Adipocyte (in vitro differentiated cells): ENCODE data around the gene CAMTA1.
"Not testable (repeated sequence)": the region's sequence is repeated elsewhere in the genome, so short reads cannot be mapped to it uniquely, and the experiment has no call there.

Experiments used
- DNase-seq: peaks from one replicate; pipeline ENCODE4 v3.0.0-alpha.2; 2015; ENCODE audit warnings: low read depth
- H3K27me3 ChIP-seq: replicated peaks from 2 replicates; pipeline ENCODE4 v1.7.0; 2013; ENCODE audit warnings: mild to moderate bottlenecking, low read length, moderate library complexity; ENCODE audit not compliant: control insufficient read depth, insufficient read depth
- H3K36me3 ChIP-seq: 2 replicates; pipeline ENCODE4 v1.7.0; 2013; ENCODE audit warnings: low read length, mild to moderate bottlenecking, moderate library complexity; ENCODE audit not compliant: control insufficient read depth, insufficient read depth, severe bottlenecking
- H3K4me1 ChIP-seq: 2 replicates; pipeline ENCODE4 v1.7.0; 2013; ENCODE audit warnings: mild to moderate bottlenecking, low read length, moderate library complexity; ENCODE audit not compliant: control insufficient read depth, insufficient read depth
- H3K4me3 ChIP-seq: 2 replicates; pipeline ENCODE4 v1.7.0; 2013; ENCODE audit warnings: mild to moderate bottlenecking, low read length, moderate library complexity
- H3K9ac ChIP-seq: 2 replicates; pipeline ENCODE4 v1.7.0; 2013; ENCODE audit warnings: mild to moderate bottlenecking, low read length, moderate library complexity
- H3K9me3 ChIP-seq: 2 replicates; pipeline ENCODE4 v1.7.0; 2013; ENCODE audit warnings: mild to moderate bottlenecking, low read length, moderate library complexity; ENCODE audit not compliant: control insufficient read depth

Gene CAMTA1

GRCh38 chr1:7680955-7681268, 895.7 kb downstream of the CAMTA1 start:
- no peaks in the 10 kb centered on the region for H3K4me1 ChIP-seq
- H3K9ac ChIP-seq: no peak overlapping the region
- DNase-seq: no peak
- no peaks in the 10 kb centered on the region for H3K9me3 ChIP-seq
- no peaks in the 10 kb centered on the region for H3K36me3 ChIP-seq
- peak overlapping the region; percentile 78 for H3K4me3 ChIP-seq
- H3K27me3 ChIP-seq: peaks cover 37% of the 10 kb centered on the region

- Histone ChIP-seq H3K4me3 (no peak overlapping the region), H3K4me1 (no peaks in the 10 kb centered on the region), H3K9me3 (no peaks in the 10 kb centered on the region), H3K36me3 (no peaks in the 10 kb centered on the region), H3K9ac (no peak overlapping the region), H3K27me3 (peaks cover 37% of the 10 kb centered on the region)
- DNase-seq: no peak
Measured at GRCh38 chr1:7681401-7681800, 896.1 kb downstream of the CAMTA1 start.

- no peaks in the 10 kb centered on the region for H3K4me1 ChIP-seq
- DNase-seq: no peak
- H3K9ac ChIP-seq: no peak overlapping the region
- H3K36me3 ChIP-seq: no peaks in the 10 kb centered on the region
- no peaks in the 10 kb centered on the region for H3K9me3 ChIP-seq
- peaks cover 43% of the 10 kb centered on the region for H3K27me3 ChIP-seq
- H3K4me3 ChIP-seq: no peak overlapping the region
Measured at GRCh38 chr1:7683521-7683920, 898.3 kb downstream of the CAMTA1 start.

- Histone ChIP-seq H3K27me3 (peaks cover 42% of the 10 kb centered on the region), H3K4me3 (no peak overlapping the region), H3K36me3 (no peaks in the 10 kb centered on the region), H3K4me1 (no peaks in the 10 kb centered on the region), H3K9me3 (no peaks in the 10 kb centered on the region), H3K9ac (no peak overlapping the region)
- DNase-seq: no peak
Measured at GRCh38 chr1:7684132-7684531, 898.9 kb downstream of the CAMTA1 start.

- peaks cover 44% of the 10 kb centered on the region for H3K27me3 ChIP-seq
- no peaks in the 10 kb centered on the region for H3K36me3 ChIP-seq
- no peak overlapping the region for H3K4me3 ChIP-seq
- H3K9ac ChIP-seq: no peak overlapping the region
- H3K4me1 ChIP-seq: no peaks in the 10 kb centered on the region
- no peak for DNase-seq
- no peaks in the 10 kb centered on the region for H3K9me3 ChIP-seq
Measured at GRCh38 chr1:7684861-7685635, 899.8 kb downstream of the CAMTA1 start.

GRCh38 chr1:7686301-7686850, 901.1 kb downstream of the CAMTA1 start:
- peaks cover 47% of the 10 kb centered on the region for H3K27me3 ChIP-seq
- DNase-seq: no peak
- H3K9me3 ChIP-seq: no peaks in the 10 kb centered on the region
- H3K4me3 ChIP-seq: no peak overlapping the region
- no peaks in the 10 kb centered on the region for H3K4me1 ChIP-seq
- no peak overlapping the region for H3K9ac ChIP-seq
- H3K36me3 ChIP-seq: no peaks in the 10 kb centered on the region

- Histone ChIP-seq H3K4me1 (no peaks in the 10 kb centered on the region), H3K27me3 (peaks cover 52% of the 10 kb centered on the region), H3K36me3 (no peaks in the 10 kb centered on the region), H3K9me3 (peaks cover 7% of the 10 kb centered on the region), H3K4me3 (no peak overlapping the region), H3K9ac (no peak overlapping the region)
- no peak for DNase-seq
Measured at GRCh38 chr1:7687411-7687810, 902.2 kb downstream of the CAMTA1 start.

GRCh38 chr1:7688659-7689058, 903.4 kb downstream of the CAMTA1 start:
- DNase-seq: no peak
- Histone ChIP-seq H3K9ac (no peak overlapping the region), H3K4me3 (no peak overlapping the region), H3K4me1 (no peaks in the 10 kb centered on the region), H3K36me3 (no peaks in the 10 kb centered on the region), H3K9me3 (peaks cover 19% of the 10 kb centered on the region), H3K27me3 (peaks cover 63% of the 10 kb centered on the region)

GRCh38 chr1:7689307-7689706, 904.1 kb downstream of the CAMTA1 start:
- H3K9ac ChIP-seq, H3K4me1 ChIP-seq, H3K4me3 ChIP-seq, H3K36me3 ChIP-seq, DNase-seq: not testable (repeated sequence)
- Histone ChIP-seq H3K9me3 (peaks cover 24% of the 10 kb centered on the region), H3K27me3 (peaks cover 65% of the 10 kb centered on the region)

- H3K9me3 ChIP-seq: peaks cover 24% of the 10 kb centered on the region
- no peak overlapping the region for H3K9ac ChIP-seq
- peaks cover 65% of the 10 kb centered on the region for H3K27me3 ChIP-seq
- no peaks in the 10 kb centered on the region for H3K36me3 ChIP-seq
- no peak for DNase-seq
- H3K4me1 ChIP-seq: no peaks in the 10 kb centered on the region
- no peak overlapping the region for H3K4me3 ChIP-seq
Measured at GRCh38 chr1:7690076-7690475, 904.8 kb downstream of the CAMTA1 start.

- Histone ChIP-seq H3K9me3 (peaks cover 24% of the 10 kb centered on the region), H3K4me3 (no peak overlapping the region), H3K36me3 (no peaks in the 10 kb centered on the region), H3K4me1 (no peaks in the 10 kb centered on the region), H3K27me3 (peaks cover 61% of the 10 kb centered on the region), H3K9ac (no peak overlapping the region)
- DNase-seq: no peak
Measured at GRCh38 chr1:7690496-7691182, 905.4 kb downstream of the CAMTA1 start.
